CD8-positive, alpha-beta memory T cell (primary cell): Measurements from ENCODE around the gene NUP205. TPM values are rescaled to one million over a fixed set of nuclear protein-coding genes. Genes with fewer than 3 reads are reported as not detected.
"Not testable (repeated sequence)": the region's sequence is repeated elsewhere in the genome, so short reads cannot be mapped to it uniquely, and the experiment has no call there.

Experiments
- CTCF ChIA-PET: fragments of 350-600 bp; sonication (Branson Sonifier 250); formaldehyde crosslinking; loops from one replicate; lab custom pipeline; 2021; ENCODE audit warnings: antibody characterized with exemption; lab: Charles Lee
- POLR2A ChIA-PET: fragments of 350-600 bp; sonication (Branson Sonifier 250); formaldehyde crosslinking; loops from one replicate; lab custom pipeline; 2021; ENCODE audit warnings: antibody characterized with exemption; lab: Charles Lee
- DNase-seq, 5 donors: peaks; one replicate each; pipeline versions ENCODE4 v3.0.0 to v3.0.0-alpha.2; 2020 to 2022; ENCODE audit warnings: mixed read lengths in 1 of 5
- H3K27ac ChIP-seq: one replicate; pipeline ENCODE4 v1.7.0; 2013; ENCODE audit warnings: low read depth, mild to moderate bottlenecking, low read length, moderate library complexity
- H3K27me3 ChIP-seq: 2 replicates; pipeline ENCODE4 v1.7.0; 2013; ENCODE audit warnings: low read length, mild to moderate bottlenecking; ENCODE audit not compliant: insufficient read depth, poor library complexity, severe bottlenecking
- H3K36me3 ChIP-seq: 2 replicates; pipeline ENCODE4 v1.7.0; 2013; ENCODE audit warnings: mild to moderate bottlenecking, low read length, moderate library complexity; ENCODE audit not compliant: insufficient read depth
- H3K4me1 ChIP-seq: 2 replicates; pipeline ENCODE4 v1.7.0; 2013; ENCODE audit warnings: mild to moderate bottlenecking, low read length, moderate library complexity; ENCODE audit not compliant: insufficient read depth
- H3K4me3 ChIP-seq: 2 replicates; pipeline ENCODE4 v1.7.0; 2013; ENCODE audit warnings: mild to moderate bottlenecking, low read length
- H3K9me3 ChIP-seq: 2 replicates; pipeline ENCODE4 v1.7.0; 2013; ENCODE audit warnings: mild to moderate bottlenecking, low read length
- H3K27ac Mint-ChIP-seq, 8 donors: one replicate each; pipeline ENCODE4 v1.8.0; 2020 to 2021; ENCODE audit warnings: mixed read lengths in 8 of 8, mild to moderate bottlenecking in 6 of 8, inconsistent platforms in 3 of 8, moderate library complexity in 3 of 8
- H3K27me3 Mint-ChIP-seq, 2 donors: one replicate each; pipeline ENCODE4 v1.8.0; 2020 to 2021; ENCODE audit warnings: mixed read lengths in 2 of 2, mild to moderate bottlenecking in 1 of 2, moderate library complexity in 1 of 2
- H3K36me3 Mint-ChIP-seq, 3 donors: one replicate each; pipeline ENCODE4 v1.8.0; 2020 to 2021; ENCODE audit warnings: mixed read lengths in 3 of 3, inconsistent platforms in 1 of 3, mild to moderate bottlenecking in 1 of 3
- H3K4me1 Mint-ChIP-seq, 3 donors: one replicate each; pipeline ENCODE4 v1.8.0; 2020 to 2021; ENCODE audit warnings: mixed read lengths in 3 of 3, inconsistent platforms in 1 of 3, mild to moderate bottlenecking in 1 of 3
- H3K4me3 Mint-ChIP-seq, 7 donors: one replicate each; pipeline ENCODE4 v1.8.0; 2020 to 2021; ENCODE audit warnings: mixed read lengths in 7 of 7, mild to moderate bottlenecking in 6 of 7, moderate library complexity in 4 of 7, inconsistent platforms in 2 of 7
- H3K9me3 Mint-ChIP-seq, 5 donors: one replicate each; pipeline ENCODE4 v1.8.0; 2020 to 2022; ENCODE audit warnings: mixed read lengths in 5 of 5, mild to moderate bottlenecking in 3 of 5, moderate library complexity in 2 of 5, inconsistent platforms in 1 of 5
- polyA plus RNA-seq: library from polyadenylated mRNA; unstranded; fragments of 300-500 nt; fragmentation: Illumina TruSeq; gene quantifications from one replicate; pipeline ENCODE4 v1.2.3, GENCODE V29; 2021
- total RNA-seq, 2 experiments: library from RNA; stranded (reverse); gene quantifications; one replicate each; pipeline ENCODE4 v1.2.3, GENCODE V29; 2021

Gene NUP205
- total and polyA plus RNA-seq, 3 experiments from 2014 or later = 23.9 to 134 (median 123) TPM

DNA sequence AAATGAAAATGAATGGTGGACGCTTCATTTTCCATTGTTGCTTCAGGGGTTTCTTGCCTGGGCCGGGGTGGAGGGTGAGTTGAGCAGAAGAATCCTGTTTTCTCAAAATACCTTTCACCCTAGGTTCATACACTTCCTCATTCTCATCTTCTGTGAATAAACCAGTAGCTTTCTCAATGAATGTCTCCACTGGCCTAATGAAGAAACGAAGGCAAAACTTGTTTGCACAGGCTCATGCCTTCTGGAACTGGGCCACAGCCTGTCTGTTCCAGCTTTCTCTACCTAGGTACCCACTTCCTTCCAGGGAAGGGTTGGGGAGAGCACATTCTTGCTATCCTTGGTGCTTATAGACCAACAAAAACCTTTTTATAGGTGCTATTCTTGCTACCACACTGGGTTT, 125.9 kb downstream of the NUP205 start:
- no peak overlapping the region for H3K27ac ChIP-seq
- H3K36me3 Mint-ChIP-seq = peaks cover 6 to 38% (median 7%) of the 10 kb centered on the region in 3 donors
- H3K9me3 Mint-ChIP-seq = no peaks in the 10 kb centered on the region
- no peaks in the 10 kb centered on the region for H3K9me3 ChIP-seq
- no peak overlapping the region for H3K4me3 ChIP-seq
- H3K27me3 ChIP-seq = no peaks in the 10 kb centered on the region
- H3K4me3 Mint-ChIP-seq = no peak overlapping the region
- H3K4me1 ChIP-seq = no peaks in the 10 kb centered on the region
- H3K27me3 Mint-ChIP-seq = no peaks in the 10 kb centered on the region
- ChIA-PET CTCF (interaction anchor here (1.2 kb wide), 1 partner anchor 10 kb away, joined by 3 read pairs; no protein-coding TSS in a partner anchor), POLR2A (no interaction called here)
- no peaks in the 10 kb centered on the region for H3K36me3 ChIP-seq
- DNase-seq = no peak
- peaks cover 3 to 9% (median 4%) of the 10 kb centered on the region in 3 donors for H3K4me1 Mint-ChIP-seq
- peak overlapping the region in 2 of 8 donors; percentile 41 to 88 for H3K27ac Mint-ChIP-seq

DNA sequence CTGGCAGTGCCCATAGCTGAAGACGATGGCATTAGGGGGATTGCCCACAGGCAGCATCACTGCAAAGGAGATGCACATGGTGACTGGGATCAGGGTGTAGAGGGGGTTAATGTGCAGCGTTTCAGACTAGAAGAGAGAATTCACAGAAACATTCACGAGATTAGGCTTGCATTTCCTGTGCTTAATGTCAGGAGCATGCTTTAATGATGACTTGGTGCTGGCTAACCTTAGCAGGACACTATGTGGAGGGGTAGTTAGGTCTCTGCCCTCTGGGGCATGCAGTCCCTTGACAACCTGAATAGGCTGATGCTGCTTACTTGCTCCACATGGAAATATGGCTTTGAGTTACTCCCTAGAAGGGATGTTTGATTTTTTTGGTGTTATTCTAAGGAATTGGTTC, 126.4 kb downstream of the NUP205 start:
- H3K9me3 ChIP-seq = no peaks in the 10 kb centered on the region
- H3K4me3 Mint-ChIP-seq = no peak overlapping the region
- H3K4me1 Mint-ChIP-seq = peaks cover 3 to 9% (median 4%) of the 10 kb centered on the region in 3 donors
- H3K4me1 ChIP-seq = no peaks in the 10 kb centered on the region
- peak overlapping the region in 3 of 8 donors; percentile 11 to 33 (median 32) for H3K27ac Mint-ChIP-seq
- no peak overlapping the region for H3K4me3 ChIP-seq
- no peak overlapping the region for H3K27ac ChIP-seq
- H3K27me3 ChIP-seq = no peaks in the 10 kb centered on the region
- H3K9me3 Mint-ChIP-seq = no peaks in the 10 kb centered on the region
- POLR2A ChIA-PET = no interaction called here
- DNase-seq = no peak
- H3K36me3 Mint-ChIP-seq = peaks cover 3 to 34% (median 4%) of the 10 kb centered on the region in 3 donors
- H3K36me3 ChIP-seq = no peaks in the 10 kb centered on the region
- H3K27me3 Mint-ChIP-seq = no peaks in the 10 kb centered on the region
- CTCF ChIA-PET = interaction anchor here (1.2 kb wide), 1 partner anchor 11 kb away, joined by 3 read pairs; no protein-coding TSS in a partner anchor

DNA sequence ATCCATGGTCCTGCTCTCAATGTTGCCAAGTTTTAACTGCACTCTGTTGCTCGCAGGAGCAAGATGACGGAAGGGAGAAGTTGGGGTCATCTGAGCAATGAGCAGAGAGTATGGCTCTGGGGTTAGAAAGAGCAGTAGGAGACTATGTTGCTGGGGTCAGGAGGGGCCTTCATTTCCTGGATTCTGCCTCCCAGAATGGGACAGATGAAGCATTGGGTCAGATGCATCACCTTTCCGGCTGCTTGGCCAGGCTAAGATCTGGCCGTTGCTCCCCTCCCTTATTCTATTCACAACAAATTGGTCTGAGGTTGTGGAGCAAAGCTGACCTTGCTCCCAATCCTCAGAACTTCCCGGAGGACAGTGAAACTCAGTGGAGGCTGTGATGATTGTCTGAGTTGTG, 127.0 kb downstream of the NUP205 start:
- H3K4me3 ChIP-seq = no peak overlapping the region
- peaks cover 3 to 33% (median 5%) of the 10 kb centered on the region in 3 donors for H3K36me3 Mint-ChIP-seq
- POLR2A ChIA-PET = no interaction called here
- H3K4me1 Mint-ChIP-seq = peaks cover under 1 to 5% (median 3%) of the 10 kb centered on the region in 3 donors
- H3K27ac Mint-ChIP-seq = peak overlapping the region in 1 of 8 donors; percentile 33
- no peak overlapping the region for H3K27ac ChIP-seq
- no peaks in the 10 kb centered on the region for H3K36me3 ChIP-seq
- H3K27me3 Mint-ChIP-seq = no peaks in the 10 kb centered on the region
- DNase-seq = no peak
- H3K4me1 ChIP-seq = no peaks in the 10 kb centered on the region
- H3K4me3 Mint-ChIP-seq = no peak overlapping the region
- H3K9me3 Mint-ChIP-seq = no peaks in the 10 kb centered on the region
- no peaks in the 10 kb centered on the region for H3K9me3 ChIP-seq
- no peaks in the 10 kb centered on the region for H3K27me3 ChIP-seq
- CTCF ChIA-PET = interaction anchor here (1.2 kb wide), 1 partner anchor 11 kb away, joined by 3 read pairs; no protein-coding TSS in a partner anchor

DNA sequence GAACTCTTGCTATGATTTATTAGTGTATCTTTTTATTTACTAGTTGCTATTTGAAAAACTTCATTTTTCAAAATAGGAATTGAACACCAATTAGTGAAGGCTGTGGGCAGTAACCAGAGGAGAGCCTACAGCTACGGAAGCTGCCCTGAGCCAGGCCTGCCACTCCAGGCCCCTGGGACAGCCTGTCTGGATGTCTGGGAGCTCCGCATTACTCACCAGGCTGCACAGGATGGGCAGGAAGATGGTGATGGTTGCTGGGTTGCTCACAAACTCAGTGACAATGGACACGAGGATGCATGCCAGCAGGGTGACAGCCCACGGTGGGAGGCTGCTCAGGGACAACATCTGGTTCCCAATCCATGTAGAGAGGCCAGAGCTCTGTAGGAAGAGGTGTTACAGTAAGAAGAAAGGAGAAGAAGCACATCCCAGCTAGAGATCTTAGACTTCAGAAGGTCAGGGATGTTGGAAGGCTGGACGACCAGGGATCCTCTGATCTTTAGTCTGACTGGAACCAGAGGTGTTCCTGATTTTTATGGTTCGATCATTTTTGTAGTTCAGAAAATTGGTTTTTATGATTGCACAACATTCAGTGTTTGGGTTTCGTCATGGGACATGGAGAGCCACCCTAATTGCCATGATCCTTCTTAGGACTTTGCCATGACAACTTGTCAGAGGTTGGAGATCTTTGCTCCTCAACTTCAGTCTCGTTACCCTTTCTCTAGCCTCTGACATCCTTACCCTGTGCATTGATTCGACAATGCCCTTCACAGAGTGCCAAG, 127.8 kb downstream of the NUP205 start:
- Mint-ChIP-seq H3K4me3 (no peak overlapping the region), H3K4me1 (peaks cover 0 to 2% (median 1%) of the 10 kb centered on the region in 3 donors), H3K36me3 (peaks cover 4 to 33% (median 8%) of the 10 kb centered on the region in 3 donors), H3K9me3 (no peaks in the 10 kb centered on the region), H3K27ac (peak overlapping the region in 2 of 8 donors; percentile 12 to 17), H3K27me3 (no peaks in the 10 kb centered on the region)
- Histone ChIP-seq H3K9me3 (no peaks in the 10 kb centered on the region), H3K27me3 (no peaks in the 10 kb centered on the region), H3K4me3 (no peak overlapping the region), H3K27ac (no peak overlapping the region), H3K36me3 (no peaks in the 10 kb centered on the region), H3K4me1 (no peaks in the 10 kb centered on the region)
- CTCF ChIA-PET = no interaction called here
- DNase-seq = no peak
- POLR2A ChIA-PET = no interaction called here

DNA sequence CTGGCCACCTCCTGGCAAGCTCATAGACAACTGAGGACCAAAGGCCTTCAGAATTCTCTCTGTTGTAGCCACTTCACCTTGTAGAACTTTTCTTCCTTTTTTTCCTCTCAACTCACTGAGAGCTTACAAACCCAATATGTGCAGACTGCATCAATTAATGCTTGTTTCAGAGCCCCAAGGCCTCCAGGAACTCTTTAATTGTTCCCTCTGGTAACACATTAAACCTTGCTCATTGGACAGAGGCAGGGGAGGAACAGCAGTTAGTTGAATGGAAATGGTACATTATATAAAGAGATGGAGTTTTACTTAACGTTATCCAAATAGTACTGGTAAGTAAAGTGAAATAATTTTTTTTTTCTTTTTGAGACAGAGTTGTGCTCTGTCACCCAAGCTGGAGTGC, 129.7 kb downstream of the NUP205 start:
- Histone ChIP-seq H3K36me3 (no peaks in the 10 kb centered on the region), H3K9me3 (no peaks in the 10 kb centered on the region), H3K27me3 (no peaks in the 10 kb centered on the region), H3K4me3 (no peak overlapping the region), H3K4me1 (no peaks in the 10 kb centered on the region), H3K27ac (no peak overlapping the region)
- ChIA-PET POLR2A (no interaction called here), CTCF (no interaction called here)
- Mint-ChIP-seq H3K27me3 (no peaks in the 10 kb centered on the region), H3K27ac (peak overlapping the region in 2 of 8 donors; percentile 7 to 52), H3K4me3 (no peak overlapping the region), H3K4me1 (peaks cover 0 to 2% (median 0%) of the 10 kb centered on the region in 3 donors), H3K9me3 (no peaks in the 10 kb centered on the region), H3K36me3 (peaks cover 8 to 40% (median 10%) of the 10 kb centered on the region in 3 donors)
- DNase-seq = no peak

DNA sequence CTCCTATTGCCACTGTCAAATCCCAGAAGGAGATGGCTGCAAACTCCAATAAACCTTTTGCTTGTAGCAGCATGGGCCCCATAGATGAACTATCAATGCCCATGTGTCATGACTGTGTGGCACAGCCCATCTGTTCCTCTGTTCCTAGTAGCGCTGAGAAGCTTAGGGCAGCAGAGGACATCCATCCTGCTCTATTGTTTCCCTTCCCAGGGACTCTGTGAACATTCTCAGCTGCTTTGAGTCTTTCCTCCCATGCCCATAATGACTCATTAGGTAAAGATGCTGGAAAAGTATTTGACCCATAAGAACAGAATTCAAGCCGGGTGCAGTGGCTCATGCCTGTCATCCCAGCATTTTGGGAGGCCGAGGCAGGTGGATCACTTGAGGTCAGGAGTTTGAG, 132.8 kb downstream of the NUP205 start:
- Histone ChIP-seq H3K36me3 (no peaks in the 10 kb centered on the region), H3K9me3 (no peaks in the 10 kb centered on the region), H3K4me1 (no peaks in the 10 kb centered on the region), H3K27me3 (no peaks in the 10 kb centered on the region), H3K27ac (no peak overlapping the region), H3K4me3 (no peak overlapping the region)
- CTCF ChIA-PET = interaction anchor here (1.3 kb wide), 1 partner anchor 9 kb away, joined by 3 read pairs; no protein-coding TSS in a partner anchor
- POLR2A ChIA-PET = no interaction called here
- H3K27ac Mint-ChIP-seq = no peak overlapping the region
- H3K27me3 Mint-ChIP-seq = no peaks in the 10 kb centered on the region
- no peaks in the 10 kb centered on the region for H3K4me1 Mint-ChIP-seq
- H3K9me3 Mint-ChIP-seq = no peaks in the 10 kb centered on the region
- DNase-seq = no peak
- H3K4me3 Mint-ChIP-seq = peak overlapping the region in 1 of 7 donors; percentile 65
- H3K36me3 Mint-ChIP-seq = peaks cover 10 to 38% (median 17%) of the 10 kb centered on the region in 3 donors

DNA sequence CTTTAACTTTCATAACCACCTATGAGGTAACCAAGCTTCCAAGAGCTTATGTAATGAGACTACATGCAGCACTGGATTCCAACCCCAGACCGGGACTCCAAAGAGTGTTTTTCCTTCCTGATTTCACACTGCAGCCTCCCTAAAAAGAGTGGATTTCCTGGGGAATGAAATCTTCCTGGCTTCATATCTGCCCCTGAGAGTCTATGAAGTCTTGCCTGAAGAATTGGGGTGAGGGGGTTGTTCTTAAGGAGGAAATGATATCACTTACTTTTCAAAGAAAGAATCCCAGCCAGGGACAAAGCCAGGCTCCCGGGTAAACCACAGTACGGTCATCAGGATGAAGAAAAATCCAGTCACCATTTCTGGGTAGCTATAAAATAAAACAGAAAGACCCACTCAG, 134.3 kb downstream of the NUP205 start:
- Mint-ChIP-seq H3K27ac (peak overlapping the region in 1 of 8 donors; percentile 4), H3K27me3 (no peaks in the 10 kb centered on the region), H3K9me3 (no peaks in the 10 kb centered on the region), H3K4me3 (no peak overlapping the region), H3K4me1 (no peaks in the 10 kb centered on the region), H3K36me3 (peaks cover 10 to 31% (median 17%) of the 10 kb centered on the region in 3 donors)
- Histone ChIP-seq H3K27ac (no peak overlapping the region), H3K36me3 (no peaks in the 10 kb centered on the region), H3K27me3 (no peaks in the 10 kb centered on the region), H3K4me1 (no peaks in the 10 kb centered on the region), H3K9me3 (no peaks in the 10 kb centered on the region), H3K4me3 (no peak overlapping the region)
- no peak for DNase-seq
- POLR2A ChIA-PET = no interaction called here
- CTCF ChIA-PET = interaction anchor here (1.3 kb wide), 1 partner anchor 11 kb away, joined by 3 read pairs; no protein-coding TSS in a partner anchor

DNA sequence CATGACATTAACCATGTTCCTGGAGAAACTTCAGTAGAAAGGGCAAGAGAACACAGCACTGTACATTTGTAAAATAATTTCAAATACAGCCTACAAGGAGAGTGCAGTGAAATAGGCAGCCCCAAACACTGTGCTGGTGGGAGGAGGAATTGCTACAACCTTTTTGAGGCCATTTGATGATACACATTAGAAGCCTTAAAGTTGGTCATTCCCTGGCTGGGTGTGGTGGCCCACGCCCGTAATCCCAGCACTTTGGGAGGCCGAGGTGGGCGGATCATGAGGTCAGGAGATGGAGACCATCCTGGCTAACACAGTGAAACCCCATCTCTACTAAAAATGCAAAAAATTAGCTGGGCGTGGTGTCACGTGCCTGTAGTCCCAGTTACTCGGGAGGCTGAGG, 134.9 kb downstream of the NUP205 start:
- peaks cover 10 to 26% (median 14%) of the 10 kb centered on the region in 3 donors for H3K36me3 Mint-ChIP-seq

More for the DNA sequence above, 134.9 kb downstream of the NUP205 start:
- H3K27me3 ChIP-seq, H3K27ac Mint-ChIP-seq, H3K4me1 ChIP-seq, H3K9me3 ChIP-seq, H3K9me3 Mint-ChIP-seq, H3K4me3 Mint-ChIP-seq, H3K4me1 Mint-ChIP-seq, H3K36me3 ChIP-seq, H3K4me3 ChIP-seq, CTCF ChIA-PET, H3K27ac ChIP-seq, H3K27me3 Mint-ChIP-seq, POLR2A ChIA-PET, DNase-seq: not testable (repeated sequence)
